SH-SY5Y (cell line): ENCODE measurements around the gene CPZ.

Experiments used
- GATA2 ChIP-seq: IDR thresholded peaks from 2 replicates; pipeline ENCODE4 v1.6.1; 2011; ENCODE audit warnings: mild to moderate bottlenecking, low read depth, low read length
- GATA3 ChIP-seq: IDR thresholded peaks from 2 replicates; pipeline ENCODE4 v1.6.1; 2011; ENCODE audit warnings: low read depth, mild to moderate bottlenecking, low read length, moderate library complexity

GRCh38 chr4:8582941-8583654 lies 9.5 kb upstream of the CPZ start:
- TF ChIP-seq GATA2, result no peak
- TF ChIP-seq GATA3, result no peak
